ENCODE measurements around the gene PITPNC1. TPM values are rescaled to one million over a fixed set of nuclear protein-coding genes. Genes with fewer than 3 reads are reported as not detected.

The PITPNC1 gene
- total RNA-seq, 1 experiment from 2014 or later = 40.1 TPM

DNA sequence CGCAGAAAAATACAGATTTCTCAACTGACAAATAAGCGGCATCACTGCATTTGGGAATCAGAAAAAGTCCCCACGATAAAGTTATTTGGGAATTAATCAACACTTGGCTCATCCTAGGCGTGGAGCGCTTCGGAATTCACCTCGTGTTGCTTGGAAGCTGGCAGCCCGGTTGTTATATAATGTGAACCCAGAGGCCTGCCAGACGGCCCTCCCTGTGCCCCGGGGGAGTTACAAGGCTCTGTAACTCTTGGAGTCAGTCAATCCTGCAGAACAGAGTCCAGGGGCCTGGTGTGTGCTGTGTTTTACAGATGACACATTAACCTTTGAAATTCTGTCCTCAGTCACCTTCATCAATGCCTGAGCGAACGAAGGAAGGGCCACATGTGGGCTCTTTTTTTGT, 111.1 kb downstream of the PITPNC1 start:
- DNase-seq (ENCODE audit: unreplicated experiment) = no peak
- Mint-ChIP-seq H3K4me1 (ENCODE audit: insufficient read depth, unreplicated experiment) (peaks cover 10% of the 10 kb centered on the region), H3K27ac (ENCODE audit: low read depth, unreplicated experiment) (no peak overlapping the region), H3K27me3 (ENCODE audit: insufficient read depth, unreplicated experiment) (no peaks in the 10 kb centered on the region), H3K36me3 (ENCODE audit: insufficient read depth, unreplicated experiment) (peaks cover 5% of the 10 kb centered on the region), H3K4me3 (ENCODE audit: unreplicated experiment) (no peak overlapping the region), H3K9me3 (ENCODE audit: unreplicated experiment) (no peaks in the 10 kb centered on the region)
- BruUV-seq (replicated peaks) = no TSS peak
- intact Hi-C loops (cut with micrococcal nuclease) = no loop called here
- TF ChIP-seq, protein P1, sequence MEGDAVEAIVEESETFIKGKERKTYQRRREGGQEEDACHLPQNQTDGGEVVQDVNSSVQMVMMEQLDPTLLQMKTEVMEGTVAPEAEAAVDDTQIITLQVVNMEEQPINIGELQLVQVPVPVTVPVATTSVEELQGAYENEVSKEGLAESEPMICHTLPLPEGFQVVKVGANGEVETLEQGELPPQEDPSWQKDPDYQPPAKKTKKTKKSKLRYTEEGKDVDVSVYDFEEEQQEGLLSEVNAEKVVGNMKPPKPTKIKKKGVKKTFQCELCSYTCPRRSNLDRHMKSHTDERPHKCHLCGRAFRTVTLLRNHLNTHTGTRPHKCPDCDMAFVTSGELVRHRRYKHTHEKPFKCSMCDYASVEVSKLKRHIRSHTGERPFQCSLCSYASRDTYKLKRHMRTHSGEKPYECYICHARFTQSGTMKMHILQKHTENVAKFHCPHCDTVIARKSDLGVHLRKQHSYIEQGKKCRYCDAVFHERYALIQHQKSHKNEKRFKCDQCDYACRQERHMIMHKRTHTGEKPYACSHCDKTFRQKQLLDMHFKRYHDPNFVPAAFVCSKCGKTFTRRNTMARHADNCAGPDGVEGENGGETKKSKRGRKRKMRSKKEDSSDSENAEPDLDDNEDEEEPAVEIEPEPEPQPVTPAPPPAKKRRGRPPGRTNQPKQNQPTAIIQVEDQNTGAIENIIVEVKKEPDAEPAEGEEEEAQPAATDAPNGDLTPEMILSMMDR (IDR thresholded peaks at IDR 0.05; ENCODE audit: unreplicated experiment) = no peak
- POLR2A ChIA-PET = interaction anchor here (0.8 kb wide), 1 partner anchor 152 kb away, joined by 3 read pairs; no protein-coding TSS in a partner anchor
- CTCF ChIA-PET = interaction anchor here (0.6 to 2.3 kb wide), 2 partner anchors 12 to 170 kb away, joined by 5 to 13 read pairs; no protein-coding TSS in a partner anchor

DNA sequence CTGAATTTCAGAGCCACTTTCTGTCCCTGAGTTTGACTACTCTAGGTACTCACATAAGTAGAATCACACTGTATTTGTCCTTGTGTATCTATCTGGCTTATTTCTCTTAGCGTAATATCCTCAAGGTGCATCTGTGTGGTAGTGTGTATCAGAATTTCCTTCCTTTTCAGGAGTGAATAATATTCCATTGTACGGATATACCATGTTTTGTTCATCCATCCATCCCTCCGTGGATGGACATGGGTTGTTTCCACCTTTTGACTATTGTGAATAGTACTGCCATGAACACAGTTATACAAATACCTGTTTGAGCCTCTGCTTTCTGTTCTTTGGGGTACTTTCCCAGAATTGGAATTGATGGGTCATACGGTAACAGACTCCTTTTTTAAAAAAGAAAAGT, 111.7 kb downstream of the PITPNC1 start:
- Mint-ChIP-seq H3K9me3 (ENCODE audit: unreplicated experiment) (no peaks in the 10 kb centered on the region), H3K4me3 (ENCODE audit: unreplicated experiment) (no peak overlapping the region), H3K27ac (ENCODE audit: low read depth, unreplicated experiment) (no peak overlapping the region), H3K36me3 (ENCODE audit: insufficient read depth, unreplicated experiment) (peaks cover 5% of the 10 kb centered on the region), H3K27me3 (ENCODE audit: insufficient read depth, unreplicated experiment) (no peaks in the 10 kb centered on the region), H3K4me1 (ENCODE audit: insufficient read depth, unreplicated experiment) (peaks cover 10% of the 10 kb centered on the region)
- intact Hi-C loops (cut with micrococcal nuclease) = no loop called here
- TF ChIP-seq, protein P1 (IDR thresholded peaks at IDR 0.05; ENCODE audit: unreplicated experiment) = no peak
- DNase-seq (ENCODE audit: unreplicated experiment) = no peak
- CTCF ChIA-PET = interaction anchor here (2.3 kb wide), 1 partner anchor 13 kb away, joined by 13 read pairs; no protein-coding TSS in a partner anchor
- no TSS peak for BruUV-seq (replicated peaks)
- POLR2A ChIA-PET = no interaction called here

DNA sequence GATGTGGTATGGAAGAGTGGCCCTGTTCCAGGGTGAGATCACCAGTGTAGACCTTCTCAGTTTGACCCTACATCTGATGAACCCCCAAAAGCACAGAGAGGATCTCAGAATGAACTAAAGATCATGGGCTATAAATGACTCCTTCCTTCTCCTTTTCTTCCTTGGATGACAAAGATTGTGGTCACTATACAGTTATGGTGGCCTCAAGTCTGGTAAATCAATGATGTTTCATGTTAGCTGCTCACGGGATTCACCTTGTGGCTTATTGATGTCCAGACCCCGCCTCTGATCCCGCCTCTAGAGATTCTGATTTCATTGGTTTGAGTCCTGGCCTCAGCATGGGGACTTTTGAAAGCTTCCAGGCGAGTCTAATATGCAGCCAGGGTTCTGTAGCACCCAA, 112.2 kb downstream of the PITPNC1 start:
- Mint-ChIP-seq H3K4me3 (ENCODE audit: unreplicated experiment) (no peak overlapping the region), H3K36me3 (ENCODE audit: insufficient read depth, unreplicated experiment) (peaks cover 5% of the 10 kb centered on the region), H3K27me3 (ENCODE audit: insufficient read depth, unreplicated experiment) (no peaks in the 10 kb centered on the region), H3K4me1 (ENCODE audit: insufficient read depth, unreplicated experiment) (peaks cover 10% of the 10 kb centered on the region), H3K27ac (ENCODE audit: low read depth, unreplicated experiment) (no peak overlapping the region), H3K9me3 (ENCODE audit: unreplicated experiment) (no peaks in the 10 kb centered on the region)
- ChIA-PET CTCF (no interaction called here), POLR2A (interaction anchor here (1.5 kb wide), 1 partner anchor 8 kb away, joined by 5 read pairs; no protein-coding TSS in a partner anchor)
- TF ChIP-seq, protein P1 (IDR thresholded peaks at IDR 0.05; ENCODE audit: unreplicated experiment) = no peak
- no peak for DNase-seq (ENCODE audit: unreplicated experiment)
- BruUV-seq (replicated peaks) = no TSS peak
- intact Hi-C loops (cut with micrococcal nuclease) = no loop called here

DNA sequence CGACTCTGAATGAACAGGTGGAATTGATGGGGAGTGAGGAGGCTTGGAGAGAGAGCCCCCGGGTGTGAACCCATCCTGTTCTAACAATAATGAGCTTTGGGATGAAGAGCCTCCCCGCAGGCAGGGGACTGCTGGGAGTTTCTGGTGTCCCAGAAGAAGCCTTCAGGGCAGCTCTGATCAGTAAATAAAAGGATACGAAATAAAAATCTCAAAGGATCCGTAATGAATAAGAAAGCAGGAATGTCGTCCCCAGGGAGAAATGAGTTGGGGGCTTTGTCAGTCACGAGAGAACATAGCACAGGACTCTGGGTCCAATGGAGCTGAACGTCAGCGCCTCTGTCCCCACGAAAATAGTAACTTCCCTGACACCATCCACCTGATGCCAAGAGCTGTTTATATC, 113.4 kb downstream of the PITPNC1 start:
- Mint-ChIP-seq H3K9me3 (ENCODE audit: unreplicated experiment) (no peaks in the 10 kb centered on the region), H3K4me1 (ENCODE audit: insufficient read depth, unreplicated experiment) (peaks cover 10% of the 10 kb centered on the region), H3K27ac (ENCODE audit: low read depth, unreplicated experiment) (peak overlapping the region; percentile 18), H3K4me3 (ENCODE audit: unreplicated experiment) (peak overlapping the region; percentile 59), H3K27me3 (ENCODE audit: insufficient read depth, unreplicated experiment) (no peaks in the 10 kb centered on the region), H3K36me3 (ENCODE audit: insufficient read depth, unreplicated experiment) (peaks cover 5% of the 10 kb centered on the region)
- TF ChIP-seq, protein P1 (IDR thresholded peaks at IDR 0.05; ENCODE audit: unreplicated experiment) = no peak
- DNase-seq (ENCODE audit: unreplicated experiment) = no peak
- BruUV-seq (replicated peaks) = no TSS peak
- intact Hi-C loops (cut with micrococcal nuclease) = no loop called here
- CTCF ChIA-PET = interaction anchor here (0.6 to 1.8 kb wide), 4 partner anchors 9 to 210 kb away, joined by 3 to 10 read pairs (median 6); no protein-coding TSS in a partner anchor
- POLR2A ChIA-PET = interaction anchor here (0.6 to 1.8 kb wide), 8 partner anchors 9 to 1304 kb away, joined by 3 to 6 read pairs (median 4); no protein-coding TSS in a partner anchor

Data from MCF 10A (cell line).